Loucy (cell line): ENCODE results near the gene ST8SIA3.

Experiments used
- CTCF ChIP-seq: fragments of 200-600 bp; sonication (generic); conservative IDR thresholded peaks from 2 replicates; pipeline ENCODE4 v1.5.1; 2014; ENCODE audit warnings: mild to moderate bottlenecking, antibody characterized with exemption, low read length
- EZH2phosphoT487 ChIP-seq: fragments of 200-600 bp; IDR thresholded peaks from 2 replicates; pipeline ENCODE4 v1.6.1; 2018; ENCODE audit warnings: antibody characterized with exemption, mild to moderate bottlenecking, moderate library complexity, borderline replicate concordance

GRCh38 chr18:57390044-57390443 lies 37.7 kb downstream of the ST8SIA3 start:
- TF ChIP-seq CTCF (no peak), EZH2phosphoT487 (no peak)
